Measurements from ENCODE around the gene SLC43A3. TPM values are rescaled to one million over a fixed set of nuclear protein-coding genes. Genes with fewer than 3 reads are reported as not detected.

SLC43A3 gene
- total and polyA plus RNA-seq, 9 of the 15 experiments (the other 6 are each of a cell fraction or from before 2014, with no cell fraction given): 63.7 to 281 (median 139) TPM

DNA sequence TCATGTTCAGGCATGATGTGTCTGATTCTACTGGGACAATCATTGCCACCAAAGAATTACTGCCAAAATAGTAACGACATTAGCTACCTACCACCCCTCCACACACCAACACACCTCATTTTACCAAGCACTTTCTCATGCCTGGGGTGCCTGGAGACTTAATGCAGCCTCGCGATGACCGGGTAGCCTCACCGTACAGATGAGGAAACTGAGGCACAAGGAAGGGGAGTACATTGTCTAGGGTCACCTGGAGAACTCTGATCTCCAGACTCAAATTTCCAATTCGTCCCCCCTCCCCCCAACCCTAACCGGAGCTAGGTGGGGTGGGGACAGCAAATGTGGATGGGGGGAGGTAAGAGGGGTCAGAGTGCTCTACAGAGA is 30.7 kb upstream of the SLC43A3 start (continued):
- TF ChIP-seq, protein P1, sequence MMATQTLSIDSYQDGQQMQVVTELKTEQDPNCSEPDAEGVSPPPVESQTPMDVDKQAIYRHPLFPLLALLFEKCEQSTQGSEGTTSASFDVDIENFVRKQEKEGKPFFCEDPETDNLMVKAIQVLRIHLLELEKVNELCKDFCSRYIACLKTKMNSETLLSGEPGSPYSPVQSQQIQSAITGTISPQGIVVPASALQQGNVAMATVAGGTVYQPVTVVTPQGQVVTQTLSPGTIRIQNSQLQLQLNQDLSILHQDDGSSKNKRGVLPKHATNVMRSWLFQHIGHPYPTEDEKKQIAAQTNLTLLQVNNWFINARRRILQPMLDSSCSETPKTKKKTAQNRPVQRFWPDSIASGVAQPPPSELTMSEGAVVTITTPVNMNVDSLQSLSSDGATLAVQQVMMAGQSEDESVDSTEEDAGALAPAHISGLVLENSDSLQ (IDR thresholded peaks at IDR 0.05): no peak
- TF ChIP-seq, protein P2, sequence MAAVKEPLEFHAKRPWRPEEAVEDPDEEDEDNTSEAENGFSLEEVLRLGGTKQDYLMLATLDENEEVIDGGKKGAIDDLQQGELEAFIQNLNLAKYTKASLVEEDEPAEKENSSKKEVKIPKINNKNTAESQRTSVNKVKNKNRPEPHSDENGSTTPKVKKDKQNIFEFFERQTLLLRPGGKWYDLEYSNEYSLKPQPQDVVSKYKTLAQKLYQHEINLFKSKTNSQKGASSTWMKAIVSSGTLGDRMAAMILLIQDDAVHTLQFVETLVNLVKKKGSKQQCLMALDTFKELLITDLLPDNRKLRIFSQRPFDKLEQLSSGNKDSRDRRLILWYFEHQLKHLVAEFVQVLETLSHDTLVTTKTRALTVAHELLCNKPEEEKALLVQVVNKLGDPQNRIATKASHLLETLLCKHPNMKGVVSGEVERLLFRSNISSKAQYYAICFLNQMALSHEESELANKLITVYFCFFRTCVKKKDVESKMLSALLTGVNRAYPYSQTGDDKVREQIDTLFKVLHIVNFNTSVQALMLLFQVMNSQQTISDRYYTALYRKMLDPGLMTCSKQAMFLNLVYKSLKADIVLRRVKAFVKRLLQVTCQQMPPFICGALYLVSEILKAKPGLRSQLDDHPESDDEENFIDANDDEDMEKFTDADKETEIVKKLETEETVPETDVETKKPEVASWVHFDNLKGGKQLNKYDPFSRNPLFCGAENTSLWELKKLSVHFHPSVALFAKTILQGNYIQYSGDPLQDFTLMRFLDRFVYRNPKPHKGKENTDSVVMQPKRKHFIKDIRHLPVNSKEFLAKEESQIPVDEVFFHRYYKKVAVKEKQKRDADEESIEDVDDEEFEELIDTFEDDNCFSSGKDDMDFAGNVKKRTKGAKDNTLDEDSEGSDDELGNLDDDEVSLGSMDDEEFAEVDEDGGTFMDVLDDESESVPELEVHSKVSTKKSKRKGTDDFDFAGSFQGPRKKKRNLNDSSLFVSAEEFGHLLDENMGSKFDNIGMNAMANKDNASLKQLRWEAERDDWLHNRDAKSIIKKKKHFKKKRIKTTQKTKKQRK (IDR thresholded peaks at IDR 0.05; ENCODE audit: borderline replicate concordance, low read depth, low read length): no peak
- no peak for TF ChIP-seq ESRRB (CRISPR knock-in tag; IDR thresholded peaks at IDR 0.05; ENCODE audit: borderline replicate concordance)
- TF ChIP-seq, protein P3, sequence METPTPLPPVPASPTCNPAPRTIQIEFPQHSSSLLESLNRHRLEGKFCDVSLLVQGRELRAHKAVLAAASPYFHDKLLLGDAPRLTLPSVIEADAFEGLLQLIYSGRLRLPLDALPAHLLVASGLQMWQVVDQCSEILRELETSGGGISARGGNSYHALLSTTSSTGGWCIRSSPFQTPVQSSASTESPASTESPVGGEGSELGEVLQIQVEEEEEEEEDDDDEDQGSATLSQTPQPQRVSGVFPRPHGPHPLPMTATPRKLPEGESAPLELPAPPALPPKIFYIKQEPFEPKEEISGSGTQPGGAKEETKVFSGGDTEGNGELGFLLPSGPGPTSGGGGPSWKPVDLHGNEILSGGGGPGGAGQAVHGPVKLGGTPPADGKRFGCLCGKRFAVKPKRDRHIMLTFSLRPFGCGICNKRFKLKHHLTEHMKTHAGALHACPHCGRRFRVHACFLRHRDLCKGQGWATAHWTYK (CRISPR knock-in tag; IDR thresholded peaks at IDR 0.05): no peak
- no peak for TF ChIP-seq ZNF347 (CRISPR knock-in tag; IDR thresholded peaks at IDR 0.05; ENCODE audit: low read depth)
- TF ChIP-seq BCOR (IDR thresholded peaks at IDR 0.05): peak; percentile 56; the same call in 1 of the 2 replicates
- no peak for TF ChIP-seq KLF16 (IDR thresholded peaks at IDR 0.05)
- TF ChIP-seq POLR2A (conservative IDR thresholded peaks at IDR 0.05): no peak
- TF ChIP-seq ZFP36 (IDR thresholded peaks at IDR 0.05; ENCODE audit: low read depth, low read length, partially characterized antibody): no peak
- 0 out of 2 replicates have a peak, but pooled peaks have one; percentile 7 for TF ChIP-seq TCF7 (IDR thresholded peaks at IDR 0.05; ENCODE audit: borderline replicate concordance)
- TF ChIP-seq RHOXF2B (CRISPR knock-in tag; conservative IDR thresholded peaks at IDR 0.05): no peak
- TF ChIP-seq NR2F6 (CRISPR knock-in tag; IDR thresholded peaks at IDR 0.05): no peak
- no peak for TF ChIP-seq NFRKB (IDR thresholded peaks at IDR 0.05; ENCODE audit: low read depth)
- TF ChIP-seq ZFP30 (CRISPR knock-in tag; IDR thresholded peaks at IDR 0.05; ENCODE audit: borderline replicate concordance): no peak

Data from K562 (cell line).